ENCODE measurements around the gene TPCN2.

DNA sequence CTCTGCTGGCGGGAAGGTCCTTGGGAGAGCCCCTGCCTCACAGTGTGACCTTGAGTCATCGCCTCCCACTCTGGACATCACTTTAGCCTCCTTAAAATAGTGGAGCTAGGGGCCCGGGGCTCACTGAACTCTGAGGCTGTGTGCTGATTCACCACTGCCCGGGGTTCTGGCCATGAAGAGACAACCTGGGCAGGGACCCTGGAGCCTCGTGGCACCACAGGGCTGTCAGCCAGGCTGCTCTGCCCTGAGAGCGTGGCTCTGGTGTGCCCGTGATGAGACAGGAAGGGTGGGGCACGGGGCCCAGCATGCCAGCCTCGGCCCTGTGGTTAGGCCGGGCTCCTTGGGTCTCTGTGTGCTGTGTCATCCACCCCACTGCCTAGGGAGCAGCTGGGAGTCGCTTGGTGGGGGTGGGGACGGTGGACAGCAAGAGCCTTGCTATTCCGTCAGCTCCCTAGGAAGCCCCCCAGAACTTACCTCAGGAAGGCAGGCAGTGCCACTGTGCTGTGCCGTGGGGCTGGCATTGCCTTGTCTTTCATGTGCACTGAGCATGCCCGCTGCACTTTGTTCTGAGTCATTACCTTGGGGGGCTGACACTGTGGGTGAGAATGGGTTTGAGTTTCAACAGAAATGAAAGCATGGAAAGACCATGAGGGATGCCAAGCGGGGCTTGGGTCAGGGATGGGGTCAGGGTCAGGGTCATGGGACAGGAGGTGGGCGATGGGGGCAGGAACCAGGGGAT, 31.7 kb downstream of the TPCN2 start:
- TF ChIP-seq CTCF (IDR thresholded peaks at IDR 0.05) (no peak), POLR2A (IDR thresholded peaks at IDR 0.05) (no peak)

All from heart left ventricle (tissue), 13 donors.